Fibroblast of the aortic adventitia (primary cell): ENCODE data around the gene C10orf90. TPM values are rescaled to one million over a fixed set of nuclear protein-coding genes. Genes with fewer than 3 reads are reported as not detected.

Experiments used
- DNase-seq: peaks from one replicate; pipeline ENCODE4 v3.0.0-alpha.2; 2010; ENCODE audit warnings: low read depth
- H3K4me3 ChIP-seq: 2 replicates; pipeline ENCODE4 v1.5.1; 2011; ENCODE audit warnings: low read depth, mild to moderate bottlenecking, control low read depth, low read length, moderate library complexity
- total RNA-seq: library from RNA; depleted of rRNA; stranded (reverse); fragments of >200 nt; gene quantifications from 2 replicates; pipeline ENCODE4 v1.2.3, GENCODE V29; 2012; ENCODE audit warnings: low replicate concordance
- TF ChIP-seq, protein P1 (sequence below): IDR thresholded peaks from 2 replicates; pipeline ENCODE4 v1.5.1; 2011; ENCODE audit warnings: mild to moderate bottlenecking, low read length, control low read depth, inconsistent platforms; ENCODE audit not compliant: insufficient read depth

C10orf90 gene
- total RNA-seq, 1 donor, result 1.1 TPM

GRCh38 chr10:126509182-126509581 lies 161.3 kb downstream of the C10orf90 start:
- H3K4me3 ChIP-seq, result no peak overlapping the region
- TF ChIP-seq, protein P1, sequence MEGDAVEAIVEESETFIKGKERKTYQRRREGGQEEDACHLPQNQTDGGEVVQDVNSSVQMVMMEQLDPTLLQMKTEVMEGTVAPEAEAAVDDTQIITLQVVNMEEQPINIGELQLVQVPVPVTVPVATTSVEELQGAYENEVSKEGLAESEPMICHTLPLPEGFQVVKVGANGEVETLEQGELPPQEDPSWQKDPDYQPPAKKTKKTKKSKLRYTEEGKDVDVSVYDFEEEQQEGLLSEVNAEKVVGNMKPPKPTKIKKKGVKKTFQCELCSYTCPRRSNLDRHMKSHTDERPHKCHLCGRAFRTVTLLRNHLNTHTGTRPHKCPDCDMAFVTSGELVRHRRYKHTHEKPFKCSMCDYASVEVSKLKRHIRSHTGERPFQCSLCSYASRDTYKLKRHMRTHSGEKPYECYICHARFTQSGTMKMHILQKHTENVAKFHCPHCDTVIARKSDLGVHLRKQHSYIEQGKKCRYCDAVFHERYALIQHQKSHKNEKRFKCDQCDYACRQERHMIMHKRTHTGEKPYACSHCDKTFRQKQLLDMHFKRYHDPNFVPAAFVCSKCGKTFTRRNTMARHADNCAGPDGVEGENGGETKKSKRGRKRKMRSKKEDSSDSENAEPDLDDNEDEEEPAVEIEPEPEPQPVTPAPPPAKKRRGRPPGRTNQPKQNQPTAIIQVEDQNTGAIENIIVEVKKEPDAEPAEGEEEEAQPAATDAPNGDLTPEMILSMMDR, result no peak
- no peak for DNase-seq

- no peak for DNase-seq
- TF ChIP-seq, protein P1, result no peak
- no peak overlapping the region for H3K4me3 ChIP-seq
Measured at GRCh38 chr10:126508535-126509040, 161.9 kb downstream of the C10orf90 start.

DNA sequence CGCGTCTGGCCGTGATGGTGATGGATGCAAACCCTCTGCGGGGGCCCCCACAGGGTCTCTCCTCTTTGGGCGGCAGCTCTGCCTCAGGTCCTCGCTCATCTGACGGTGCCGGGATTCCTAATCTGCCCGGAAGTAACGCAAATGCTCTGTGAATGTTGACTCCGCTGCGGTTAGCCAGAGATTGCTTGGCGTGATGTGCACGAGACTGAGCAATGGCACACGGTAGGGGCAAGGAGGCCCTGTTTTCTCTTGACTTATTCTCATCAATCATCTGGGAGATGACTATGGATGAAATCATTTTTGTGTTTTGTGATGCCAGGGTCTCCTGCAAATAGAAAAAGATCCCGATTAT lies 165.8 kb downstream of the C10orf90 start:
- no peak for DNase-seq
- TF ChIP-seq, protein P1, result no peak

DNA sequence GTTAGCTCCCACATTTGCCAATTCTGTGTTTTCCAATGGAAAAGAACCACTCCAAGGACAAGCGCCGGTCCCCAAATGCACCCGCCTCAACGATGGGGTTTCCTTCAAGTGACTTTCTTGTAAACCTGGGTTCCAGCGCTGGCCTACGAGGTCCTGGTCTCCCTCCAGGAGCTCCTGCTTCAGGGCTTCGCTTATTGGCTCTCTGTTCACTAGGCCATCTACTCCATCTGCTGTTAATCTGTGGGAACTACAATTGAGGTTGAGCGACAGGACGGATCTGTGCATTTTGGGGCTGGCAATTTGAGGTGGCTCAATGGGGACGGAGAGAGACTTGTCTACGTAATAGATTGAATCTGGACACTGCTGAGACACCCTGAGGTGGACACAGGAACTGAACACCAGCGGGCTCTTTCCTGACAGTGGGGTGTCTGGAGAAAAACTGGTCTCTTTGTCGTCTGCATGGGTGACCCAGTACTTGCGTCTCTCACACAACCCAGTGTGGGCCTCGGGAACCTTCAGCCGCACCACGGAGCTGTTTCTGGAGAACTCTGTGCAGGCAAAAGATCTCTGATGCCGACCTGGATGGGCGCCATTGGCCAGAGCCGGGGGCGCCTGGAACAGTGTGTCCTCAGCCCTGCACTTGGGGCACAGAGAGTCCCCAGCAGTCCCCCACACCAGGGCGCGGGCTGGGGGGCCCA lies 166.3 kb downstream of the C10orf90 start:
- TF ChIP-seq, protein P1, result peak; percentile 87
- H3K4me3 ChIP-seq, result no peak overlapping the region
- peak; percentile 82 for DNase-seq

More for the DNA sequence above, 165.8 kb downstream of the C10orf90 start:
- no peak overlapping the region for H3K4me3 ChIP-seq

GRCh38 chr10:126503392-126504062 lies 167.0 kb downstream of the C10orf90 start:
- TF ChIP-seq, protein P1, result no peak
- H3K4me3 ChIP-seq, result no peak overlapping the region
- no peak for DNase-seq

DNA sequence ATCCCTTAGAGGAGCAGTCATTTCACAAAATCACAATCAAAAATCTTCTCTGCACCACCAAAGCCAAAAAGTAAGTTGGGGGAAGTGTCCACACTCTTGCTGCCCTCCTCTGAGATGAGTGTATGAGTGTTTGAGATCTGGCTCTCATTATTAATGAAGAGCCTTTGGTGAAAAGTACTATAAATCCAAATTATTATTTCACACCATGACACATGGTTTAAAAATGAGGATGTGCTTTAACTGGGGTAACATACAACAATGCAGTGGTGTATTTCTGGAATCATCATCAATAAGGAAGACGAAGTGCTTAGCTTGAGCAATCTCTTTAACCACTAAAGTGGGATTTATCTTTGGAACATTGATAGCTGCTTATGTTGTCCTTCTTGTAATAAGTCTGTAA lies 168.1 kb downstream of the C10orf90 start:
- peak; percentile 43 for DNase-seq

More for the DNA sequence above, 168.1 kb downstream of the C10orf90 start:
- no peak overlapping the region for H3K4me3 ChIP-seq
- TF ChIP-seq, protein P1, result no peak
